Sigmoid colon (tissue), 7 donors: ENCODE data around the gene PRTN3. TPM values are rescaled to one million over a fixed set of nuclear protein-coding genes. Genes with fewer than 3 reads are reported as not detected.
"Not testable (repeated sequence)": the region's sequence is repeated elsewhere in the genome, so short reads cannot be mapped to it uniquely, and the experiment has no call there.

Source experiments
- DNase-seq: peaks from one replicate; pipeline ENCODE4 v3.0.0-alpha.2; 2019
- H3K27ac ChIP-seq, 4 donors: fragments of 200-600 bp; sonication (generic); one replicate each; pipeline ENCODE4 v1.5.1; 2016 to 2019; ENCODE audit warnings: mild to moderate bottlenecking in 1 of 4
- H3K27me3 ChIP-seq, 3 donors: fragments of 200-600 bp; sonication (generic); one replicate each; pipeline ENCODE4 v1.5.1; 2019; ENCODE audit warnings: mild to moderate bottlenecking in 1 of 3
- H3K36me3 ChIP-seq, 4 donors: fragments of 200-600 bp; sonication (generic); one replicate each; pipeline ENCODE4 v1.5.1; 2016 to 2019
- H3K4me1 ChIP-seq, 4 donors: fragments of 200-600 bp; sonication (generic); one replicate each; pipeline ENCODE4 v1.5.1; 2017 to 2019
- H3K4me3 ChIP-seq, 4 donors: fragments of 200-600 bp; sonication (generic); one replicate each; pipeline ENCODE4 v1.5.1; 2017 to 2019; ENCODE audit warnings: mild to moderate bottlenecking in 2 of 4, moderate library complexity in 1 of 4
- H3K9me3 ChIP-seq, 4 donors: fragments of 200-600 bp in 3 of 4; sonication (generic) in 3 of 4; one replicate each; pipeline versions ENCODE4 v1.5.1 to v1.6.1; 2013 to 2019
- EP300 ChIP-seq, 4 donors: sonication (generic); formaldehyde crosslinking; IDR thresholded peaks; one replicate each; pipeline ENCODE4 v1.6.1; 2017; ENCODE audit warnings: antibody characterized with exemption in 4 of 4
- POLR2A ChIP-seq, 2 donors: fragments of 450-650 bp; IDR thresholded peaks; one replicate each; pipeline ENCODE4 v1.6.1; 2016; ENCODE audit warnings: antibody characterized with exemption in 2 of 2, mild to moderate bottlenecking in 2 of 2, moderate library complexity in 2 of 2
- POLR2AphosphoS5 ChIP-seq, 4 donors: sonication (generic); formaldehyde crosslinking; IDR thresholded peaks; one replicate each; pipeline ENCODE4 v1.6.1; 2017; ENCODE audit warnings: antibody characterized with exemption in 4 of 4
- WGBS, 2 donors: extraction: QIAGEN DNeasy Blood & Tissue Kit; methylation state at CpG; one replicate each; pipeline ENCODE4 v1.1.7; 2013; 5-methylcytosine and 5-hydroxymethylcytosine counted together
- intact Hi-C: fragments of 100-400 bp; cut with DNase I; formaldehyde crosslinking; loops from one replicate; pipeline ENCODE4 v1.15.1; 2023
- polyA plus RNA-seq, 3 donors: library from polyadenylated mRNA; stranded (reverse); fragments of 200-250 nt; gene quantifications; one replicate each; pipeline ENCODE4 v1.2.3, GENCODE V29; 2013
- total RNA-seq, 4 donors: library from RNA; depleted of rRNA; stranded (reverse); fragments of >200 nt; gene quantifications; one replicate each; pipeline ENCODE4 v1.1.0, GENCODE V29; 2016
- TF ChIP-seq, protein P1 (sequence below), 4 experiments: fragments of 450-650 bp in 3 of 4; fragments of 200-600 bp in 1 of 4; IDR thresholded peaks; one replicate each; pipeline ENCODE4 v1.5.1; 2016 to 2019; ENCODE audit warnings: antibody characterized with exemption in 4 of 4, mild to moderate bottlenecking in 3 of 4, moderate library complexity in 2 of 4
- donor health status: healthy with polysubstance abuse.
- donor health status: Bipolar disorder and iron deficiency.
- donor health status: healthy.

Gene PRTN3
- total and polyA plus RNA-seq, 7 donors = not detected

GRCh38 chr19:814152-815078 lies 26.4 kb upstream of the PRTN3 start:
- DNase-seq = no peak
- intact Hi-C loops = no loop called here
- H3K9me3 ChIP-seq = no peaks in the 10 kb centered on the region
- TF ChIP-seq, protein P1, sequence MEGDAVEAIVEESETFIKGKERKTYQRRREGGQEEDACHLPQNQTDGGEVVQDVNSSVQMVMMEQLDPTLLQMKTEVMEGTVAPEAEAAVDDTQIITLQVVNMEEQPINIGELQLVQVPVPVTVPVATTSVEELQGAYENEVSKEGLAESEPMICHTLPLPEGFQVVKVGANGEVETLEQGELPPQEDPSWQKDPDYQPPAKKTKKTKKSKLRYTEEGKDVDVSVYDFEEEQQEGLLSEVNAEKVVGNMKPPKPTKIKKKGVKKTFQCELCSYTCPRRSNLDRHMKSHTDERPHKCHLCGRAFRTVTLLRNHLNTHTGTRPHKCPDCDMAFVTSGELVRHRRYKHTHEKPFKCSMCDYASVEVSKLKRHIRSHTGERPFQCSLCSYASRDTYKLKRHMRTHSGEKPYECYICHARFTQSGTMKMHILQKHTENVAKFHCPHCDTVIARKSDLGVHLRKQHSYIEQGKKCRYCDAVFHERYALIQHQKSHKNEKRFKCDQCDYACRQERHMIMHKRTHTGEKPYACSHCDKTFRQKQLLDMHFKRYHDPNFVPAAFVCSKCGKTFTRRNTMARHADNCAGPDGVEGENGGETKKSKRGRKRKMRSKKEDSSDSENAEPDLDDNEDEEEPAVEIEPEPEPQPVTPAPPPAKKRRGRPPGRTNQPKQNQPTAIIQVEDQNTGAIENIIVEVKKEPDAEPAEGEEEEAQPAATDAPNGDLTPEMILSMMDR (IDR thresholded peaks at IDR 0.05) = no peak
- TF ChIP-seq POLR2AphosphoS5 (IDR thresholded peaks at IDR 0.05) (peak in 2 of 4 donors; percentile 18 to 42), POLR2A (IDR thresholded peaks at IDR 0.05) (no peak)
- H3K27me3 ChIP-seq = no peaks in the 10 kb centered on the region
- H3K4me1 ChIP-seq = no peaks in the 10 kb centered on the region
- peaks cover 19 to 37% (median 32%) of the 10 kb centered on the region in 4 donors for H3K36me3 ChIP-seq
- 83 to 90% methylated on average over 49 of the region's 49 CpGs for WGBS, 2 donors
- H3K4me3 ChIP-seq = no peak overlapping the region
- no peak overlapping the region for H3K27ac ChIP-seq

DNA sequence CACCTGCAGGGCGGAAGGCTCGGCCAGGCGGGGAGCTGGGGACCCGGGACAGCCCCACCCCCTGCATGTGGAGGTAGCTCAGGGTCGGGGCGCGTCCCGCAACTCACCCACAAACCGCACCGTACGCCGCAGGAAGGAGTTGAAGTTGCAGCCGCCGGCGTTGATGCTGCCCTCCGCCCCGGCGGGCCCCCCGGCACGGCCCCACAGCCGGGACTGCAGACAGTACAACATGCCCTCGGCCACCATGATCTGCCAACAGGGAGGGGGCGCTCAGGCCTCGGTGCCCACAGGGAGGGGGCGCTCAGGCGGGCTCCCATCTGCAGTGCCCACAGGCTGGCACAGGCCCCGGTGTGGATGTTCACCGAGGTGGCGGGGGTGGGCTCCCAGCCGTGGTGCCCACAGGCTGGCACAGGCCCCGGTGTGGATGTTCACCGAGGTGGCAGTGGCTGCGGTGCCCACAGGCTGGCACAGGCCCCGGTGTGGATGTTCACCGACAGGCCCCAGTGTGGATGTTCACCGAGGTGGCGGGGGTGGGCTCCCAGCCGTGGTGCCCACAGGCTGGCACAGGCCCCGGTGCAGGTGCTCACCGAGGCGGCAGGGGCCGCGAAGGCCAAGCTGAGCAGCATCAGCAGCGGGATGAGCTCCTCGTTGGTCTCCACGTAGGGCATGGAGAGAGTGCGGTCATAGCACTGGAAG lies 25.6 kb upstream of the PRTN3 start:
- H3K9me3 ChIP-seq = no peaks in the 10 kb centered on the region
- H3K4me3 ChIP-seq = no peak overlapping the region
- intact Hi-C loops = no loop called here
- TF ChIP-seq POLR2AphosphoS5 (IDR thresholded peaks at IDR 0.05) (peak in 1 of 4 donors; percentile 4), EP300 (IDR thresholded peaks at IDR 0.05) (no peak)
- WGBS, 2 donors = 89 to 96% methylated on average over 47 of the region's 47 CpGs
- H3K4me1 ChIP-seq = no peaks in the 10 kb centered on the region
- H3K27me3 ChIP-seq = no peaks in the 10 kb centered on the region
- no peak for DNase-seq
- peaks cover 11 to 29% (median 24%) of the 10 kb centered on the region in 4 donors for H3K36me3 ChIP-seq
- no peak overlapping the region for H3K27ac ChIP-seq

DNA sequence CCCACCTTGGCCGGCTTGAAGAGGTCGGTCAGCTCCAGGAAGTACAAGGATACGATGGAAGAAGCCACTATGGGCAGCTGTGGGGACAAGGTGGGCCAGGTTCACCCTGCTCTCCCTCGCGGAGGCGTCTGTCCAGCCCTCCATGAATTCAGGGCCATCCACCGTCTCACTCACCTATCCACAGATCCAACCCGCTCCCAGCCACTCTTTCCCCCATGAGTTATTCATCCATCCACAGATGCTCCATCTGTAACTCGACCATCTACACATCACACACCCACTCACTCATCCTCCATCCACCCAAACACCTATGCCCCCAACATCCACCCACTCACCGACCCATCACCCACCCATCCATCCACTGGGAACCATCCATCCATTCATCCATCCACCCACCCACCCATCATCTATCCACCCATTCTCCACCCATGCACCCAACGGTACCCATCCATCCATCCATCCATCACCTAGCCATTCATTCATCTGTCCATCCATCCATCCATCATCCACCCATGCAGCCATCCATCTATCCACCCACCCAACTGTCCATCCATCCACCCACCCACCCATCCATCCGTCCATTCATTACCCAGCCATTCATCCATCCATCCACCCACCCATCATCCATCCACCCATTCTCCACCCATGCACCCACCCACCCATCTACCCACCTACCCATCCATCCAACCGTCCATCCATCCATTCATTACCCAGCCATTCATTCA lies 24.9 kb upstream of the PRTN3 start:
- Histone ChIP-seq H3K36me3 (peaks cover 6 to 22% (median 17%) of the 10 kb centered on the region in 4 donors), H3K4me3 (no peak overlapping the region), H3K27me3 (peaks cover under 1 to 3% (median 2%) of the 10 kb centered on the region in 3 donors), H3K27ac (no peak overlapping the region), H3K4me1 (no peaks in the 10 kb centered on the region), H3K9me3 (no peaks in the 10 kb centered on the region)
- no peak for DNase-seq
- intact Hi-C loops = no loop called here
- TF ChIP-seq, protein P1 (IDR thresholded peaks at IDR 0.05) = no peak
- no peak for TF ChIP-seq POLR2A (IDR thresholded peaks at IDR 0.05)
- 94 to 95% methylated on average over 13 of the region's 13 CpGs for WGBS, 2 donors

DNA sequence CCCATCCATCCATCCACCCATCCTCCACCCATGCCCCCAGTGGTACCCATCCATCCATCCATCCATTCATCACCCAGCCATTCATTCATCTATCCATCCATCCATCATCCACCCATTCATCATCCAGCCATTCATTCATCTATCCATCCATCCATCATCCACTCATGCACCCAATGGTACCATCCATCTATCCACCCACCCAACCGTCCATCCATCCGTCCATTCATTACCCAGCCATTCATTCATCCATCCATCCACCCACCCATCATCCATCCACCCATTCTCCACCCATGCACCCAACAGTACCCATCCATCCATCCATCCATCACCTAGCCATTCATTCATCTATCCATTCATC lies 24.3 kb upstream of the PRTN3 start:
- Histone ChIP-seq H3K27me3 (peaks cover 6 to 8% (median 7%) of the 10 kb centered on the region in 3 donors), H3K9me3 (no peaks in the 10 kb centered on the region), H3K4me3 (no peak overlapping the region), H3K4me1 (peaks cover 0 to 4% (median 3%) of the 10 kb centered on the region in 4 donors), H3K36me3 (peaks cover under 1 to 17% (median 12%) of the 10 kb centered on the region in 4 donors), H3K27ac (no peak overlapping the region)
- intact Hi-C loops = no loop called here
- TF ChIP-seq EP300 (IDR thresholded peaks at IDR 0.05) = no peak
- TF ChIP-seq, protein P1 (IDR thresholded peaks at IDR 0.05) = no peak
- TF ChIP-seq POLR2AphosphoS5 (IDR thresholded peaks at IDR 0.05) = no peak
- TF ChIP-seq POLR2A (IDR thresholded peaks at IDR 0.05) = no peak
- 93% methylated on average over 2 of the region's 2 CpGs for WGBS, 2 donors
- DNase-seq = no peak

GRCh38 chr19:820212-820611 lies 20.6 kb upstream of the PRTN3 start:
- H3K4me3 ChIP-seq, H3K27ac ChIP-seq, DNase-seq, H3K9me3 ChIP-seq, intact Hi-C loops, H3K36me3 ChIP-seq: not testable (repeated sequence)
- 85 to 91% methylated on average over 5 of the region's 5 CpGs for WGBS, 2 donors
- Histone ChIP-seq H3K27me3 (peaks cover 22 to 36% (median 33%) of the 10 kb centered on the region in 3 donors), H3K4me1 (peaks cover 0 to 16% (median 15%) of the 10 kb centered on the region in 4 donors)
